Astrocyte (in vitro differentiated cells and primary cell): ENCODE results near the gene UBN2. TPM values are rescaled to one million over a fixed set of nuclear protein-coding genes. Genes with fewer than 3 reads are reported as not detected.

Experiments used
- DNase-seq: peaks from one replicate; pipeline ENCODE4 v3.0.0-alpha.2; 2010; ENCODE audit warnings: low read depth
- FAIRE-seq: peaks from 2 replicates; lab custom pipeline; 2011; peaks lifted over from hg19 to GRCh38; lab: Jason Lieb, UNC
- H2AFZ ChIP-seq: 2 replicates; pipeline ENCODE4 v1.6.0; 2012; ENCODE audit warnings: low read depth, low read length, inconsistent platforms
- H3K27ac ChIP-seq: 2 replicates; pipeline ENCODE4 v1.5.1; 2011; ENCODE audit warnings: low read depth, low read length, inconsistent platforms
- H3K27me3 ChIP-seq: 2 replicates; pipeline ENCODE4 v1.6.0; 2011; ENCODE audit warnings: low read length, inconsistent platforms; ENCODE audit not compliant: insufficient read depth
- H3K36me3 ChIP-seq: 2 replicates; pipeline ENCODE4 v1.5.1; 2011; ENCODE audit warnings: low read length, inconsistent platforms; ENCODE audit not compliant: insufficient read depth
- H3K4me1 ChIP-seq: 2 replicates; pipeline ENCODE4 v1.5.1; 2011; ENCODE audit warnings: low read length, inconsistent platforms; ENCODE audit not compliant: insufficient read depth
- H3K4me2 ChIP-seq: 2 replicates; pipeline ENCODE4 v1.6.0; 2012; ENCODE audit warnings: low read length, inconsistent platforms
- H3K4me3 ChIP-seq: 2 replicates; pipeline ENCODE4 v1.5.1; 2011; ENCODE audit warnings: low read depth, mild to moderate bottlenecking, low read length, inconsistent platforms; ENCODE audit not compliant: insufficient read depth
- H3K79me2 ChIP-seq: 2 replicates; pipeline ENCODE4 v1.6.0; 2012; ENCODE audit warnings: mild to moderate bottlenecking, low read length, inconsistent platforms; ENCODE audit not compliant: insufficient read depth
- H3K9ac ChIP-seq: 2 replicates; pipeline ENCODE4 v1.6.0; 2012; ENCODE audit warnings: mild to moderate bottlenecking, low read length, inconsistent platforms
- H3K9me3 ChIP-seq: 2 replicates; pipeline ENCODE4 v1.5.1; 2012; ENCODE audit warnings: low read depth, mild to moderate bottlenecking, low read length, inconsistent platforms; ENCODE audit not compliant: insufficient read depth
- H4K20me1 ChIP-seq: 2 replicates; pipeline ENCODE4 v1.6.0; 2012; ENCODE audit warnings: low read length, inconsistent platforms; ENCODE audit not compliant: insufficient read depth
- H3K27ac Mint-ChIP-seq: one replicate; pipeline ENCODE4 v1.8.0; 2021; ENCODE audit warnings: mild to moderate bottlenecking, mixed read lengths; ENCODE audit not compliant: unreplicated experiment
- H3K27me3 Mint-ChIP-seq: one replicate; pipeline ENCODE4 v1.8.0; 2021; ENCODE audit warnings: low read depth, mixed read lengths; ENCODE audit not compliant: unreplicated experiment
- H3K36me3 Mint-ChIP-seq: one replicate; pipeline ENCODE4 v1.8.0; 2021; ENCODE audit warnings: low read depth, mixed read lengths; ENCODE audit not compliant: unreplicated experiment
- H3K4me1 Mint-ChIP-seq: one replicate; pipeline ENCODE4 v1.8.0; 2021; ENCODE audit warnings: low read depth, mixed read lengths; ENCODE audit not compliant: unreplicated experiment
- H3K4me3 Mint-ChIP-seq: one replicate; pipeline ENCODE4 v1.8.0; 2021; ENCODE audit warnings: mild to moderate bottlenecking, moderate library complexity, mixed read lengths; ENCODE audit not compliant: unreplicated experiment
- H3K9me3 Mint-ChIP-seq: one replicate; pipeline ENCODE4 v1.8.0; 2021; ENCODE audit warnings: mild to moderate bottlenecking, mixed read lengths; ENCODE audit not compliant: unreplicated experiment
- CTCF ChIP-seq: IDR thresholded peaks from 2 replicates; pipeline ENCODE4 v1.5.1; 2011; ENCODE audit warnings: low read depth, mild to moderate bottlenecking, inconsistent platforms, low read length, moderate library complexity; ENCODE audit not compliant: insufficient read depth
- EZH2 ChIP-seq: IDR thresholded peaks from 2 replicates; pipeline ENCODE4 v1.6.1; 2012; ENCODE audit warnings: mild to moderate bottlenecking, low read length, inconsistent platforms; ENCODE audit not compliant: insufficient read depth
- total RNA-seq: library from RNA; stranded (reverse); gene quantifications from 2 replicates; pipeline ENCODE4 v1.2.1, GENCODE V29; 2021

The UBN2 gene
- total RNA-seq, 1 donor from 2014 or later = 16.5 TPM

- FAIRE-seq = no peak
- no peak overlapping the region for H3K27ac Mint-ChIP-seq
Observed at GRCh38 chr7:139297795-139298194, 66.8 kb downstream of the UBN2 start.

GRCh38 chr7:139299296-139299695 lies 68.3 kb downstream of the UBN2 start:
- Histone ChIP-seq H3K27me3 (no peaks in the 10 kb centered on the region), H3K4me2 (no peak overlapping the region), H3K4me3 (no peak overlapping the region), H2AFZ (no peak overlapping the region), H3K27ac (no peak overlapping the region), H3K4me1 (no peaks in the 10 kb centered on the region), H4K20me1 (no peaks in the 10 kb centered on the region), H3K9me3 (no peaks in the 10 kb centered on the region), H3K36me3 (peaks cover 6% of the 10 kb centered on the region), H3K79me2 (no peaks in the 10 kb centered on the region), H3K9ac (no peak overlapping the region)
- no peaks in the 10 kb centered on the region for H3K36me3 Mint-ChIP-seq
- no peaks in the 10 kb centered on the region for H3K9me3 Mint-ChIP-seq
- no peak for TF ChIP-seq CTCF
- no peak for TF ChIP-seq EZH2
- FAIRE-seq = no peak
- H3K4me3 Mint-ChIP-seq = no peak overlapping the region
- H3K27ac Mint-ChIP-seq = no peak overlapping the region
- H3K27me3 Mint-ChIP-seq = no peaks in the 10 kb centered on the region
- DNase-seq = no peak
- no peaks in the 10 kb centered on the region for H3K4me1 Mint-ChIP-seq

More at GRCh38 chr7:139297795-139298194, 66.8 kb downstream of the UBN2 start:
- no peak overlapping the region for H3K4me2 ChIP-seq
- no peak for DNase-seq
- H3K79me2 ChIP-seq = no peaks in the 10 kb centered on the region
- no peak overlapping the region for H3K4me3 Mint-ChIP-seq
- H3K9me3 ChIP-seq = no peaks in the 10 kb centered on the region
- H3K4me1 Mint-ChIP-seq = no peaks in the 10 kb centered on the region
- no peaks in the 10 kb centered on the region for H4K20me1 ChIP-seq
- no peak overlapping the region for H3K27ac ChIP-seq
- no peaks in the 10 kb centered on the region for H3K9me3 Mint-ChIP-seq
- peaks cover 2% of the 10 kb centered on the region for H3K36me3 Mint-ChIP-seq
- H3K27me3 ChIP-seq = no peaks in the 10 kb centered on the region
- H3K4me3 ChIP-seq = no peak overlapping the region
- no peak overlapping the region for H2AFZ ChIP-seq
- TF ChIP-seq EZH2 = no peak
- no peak for TF ChIP-seq CTCF
- no peak overlapping the region for H3K9ac ChIP-seq
- H3K36me3 ChIP-seq = peaks cover 16% of the 10 kb centered on the region
- no peaks in the 10 kb centered on the region for H3K27me3 Mint-ChIP-seq
- H3K4me1 ChIP-seq = no peaks in the 10 kb centered on the region

- no peaks in the 10 kb centered on the region for H3K9me3 ChIP-seq
- FAIRE-seq (no peak), DNase-seq (no peak)
- H3K4me3 ChIP-seq = no peak overlapping the region
- H3K27me3 Mint-ChIP-seq = no peaks in the 10 kb centered on the region
- H3K9me3 Mint-ChIP-seq = no peaks in the 10 kb centered on the region
- H3K27ac ChIP-seq = no peak overlapping the region
- H3K27me3 ChIP-seq = no peaks in the 10 kb centered on the region
- no peak overlapping the region for H3K4me2 ChIP-seq
- H3K79me2 ChIP-seq = no peaks in the 10 kb centered on the region
- H3K36me3 ChIP-seq = peaks cover 6% of the 10 kb centered on the region
- H4K20me1 ChIP-seq = no peaks in the 10 kb centered on the region
- no peak overlapping the region for H3K9ac ChIP-seq
- no peak overlapping the region for H3K4me3 Mint-ChIP-seq
- no peak overlapping the region for H2AFZ ChIP-seq
- no peak for TF ChIP-seq EZH2
- TF ChIP-seq CTCF = no peak
- H3K4me1 Mint-ChIP-seq = no peaks in the 10 kb centered on the region
- no peaks in the 10 kb centered on the region for H3K36me3 Mint-ChIP-seq
- no peak overlapping the region for H3K27ac Mint-ChIP-seq
- H3K4me1 ChIP-seq = no peaks in the 10 kb centered on the region
Observed at GRCh38 chr7:139300390-139300789, 69.4 kb downstream of the UBN2 start.
